Stimulated activated naive B cell treated with anti-CD40 and anti-IgM and Interleukin-4, amounts not matched to agents 10 μg/mL and 1 μg/mL and 100 μg/mL, for 72 hours (primary cell): ENCODE data around the gene UNC119.
"Not testable (repeated sequence)": the region's sequence is repeated elsewhere in the genome, so short reads cannot be mapped to it uniquely, and the experiment has no call there.

ENCODE experiments used
- ATAC-seq, 2 donors: fragments of 150-1000 bp; cut with Tn5 transposase; replicated peaks; 2 replicates each; pipeline ENCODE4 v1.10.0; 2021; ENCODE audit warnings: moderate library complexity in 1 of 2
- DNase-seq: peaks from one replicate; pipeline ENCODE4 v3.0.0; 2021
- H3K27ac Mint-ChIP-seq: one replicate; pipeline ENCODE4 v1.8.0; 2022; ENCODE audit warnings: mild to moderate bottlenecking, mixed read lengths
- H3K27me3 Mint-ChIP-seq, 2 donors: one replicate each; pipeline ENCODE4 v1.8.0; 2022; ENCODE audit warnings: mixed read lengths in 2 of 2
- H3K36me3 Mint-ChIP-seq, 2 donors: one replicate each; pipeline ENCODE4 v1.8.0; 2022; ENCODE audit warnings: mixed read lengths in 2 of 2, mild to moderate bottlenecking in 1 of 2
- H3K4me1 Mint-ChIP-seq, 2 donors: one replicate each; pipeline ENCODE4 v1.8.0; 2022; ENCODE audit warnings: mixed read lengths in 2 of 2, mild to moderate bottlenecking in 1 of 2
- H3K4me3 Mint-ChIP-seq, 2 donors: one replicate each; pipeline ENCODE4 v1.8.0; 2022; ENCODE audit warnings: mild to moderate bottlenecking in 2 of 2, mixed read lengths in 2 of 2, moderate library complexity in 1 of 2
- H3K9me3 Mint-ChIP-seq, 2 donors: one replicate each; pipeline ENCODE4 v1.8.0; 2022; ENCODE audit warnings: mixed read lengths in 2 of 2, mild to moderate bottlenecking in 1 of 2

UNC119 gene

DNA sequence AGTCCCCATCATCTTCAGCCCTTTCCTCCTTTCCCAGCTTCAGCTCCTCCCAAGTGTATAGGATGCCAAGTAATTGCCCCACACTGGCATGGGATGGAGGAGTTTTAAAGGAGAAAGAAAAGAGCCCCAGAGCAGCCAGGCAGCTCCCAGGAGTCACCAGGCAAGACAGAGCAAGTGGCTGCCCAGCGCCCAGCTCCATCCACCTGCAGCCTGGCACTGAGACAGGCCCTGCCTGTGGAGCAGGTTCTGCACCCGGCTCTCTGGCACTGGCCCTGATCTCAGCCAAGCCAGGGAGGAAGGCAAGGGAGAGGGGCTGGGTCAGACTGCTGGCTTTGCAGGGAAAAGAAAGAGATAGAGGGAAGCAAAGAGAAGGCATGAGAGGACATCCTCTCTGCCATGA, 24.6 kb downstream of the UNC119 start:
- no peaks in the 10 kb centered on the region for H3K9me3 Mint-ChIP-seq
- no peak overlapping the region for H3K4me3 Mint-ChIP-seq
- ATAC-seq (no peak), DNase-seq (no peak)
- no peak overlapping the region for H3K27ac Mint-ChIP-seq
- H3K36me3 Mint-ChIP-seq = no peaks in the 10 kb centered on the region
- H3K27me3 Mint-ChIP-seq = peaks cover 4 to 11% of the 10 kb centered on the region in 2 donors
- H3K4me1 Mint-ChIP-seq = no peaks in the 10 kb centered on the region

DNA sequence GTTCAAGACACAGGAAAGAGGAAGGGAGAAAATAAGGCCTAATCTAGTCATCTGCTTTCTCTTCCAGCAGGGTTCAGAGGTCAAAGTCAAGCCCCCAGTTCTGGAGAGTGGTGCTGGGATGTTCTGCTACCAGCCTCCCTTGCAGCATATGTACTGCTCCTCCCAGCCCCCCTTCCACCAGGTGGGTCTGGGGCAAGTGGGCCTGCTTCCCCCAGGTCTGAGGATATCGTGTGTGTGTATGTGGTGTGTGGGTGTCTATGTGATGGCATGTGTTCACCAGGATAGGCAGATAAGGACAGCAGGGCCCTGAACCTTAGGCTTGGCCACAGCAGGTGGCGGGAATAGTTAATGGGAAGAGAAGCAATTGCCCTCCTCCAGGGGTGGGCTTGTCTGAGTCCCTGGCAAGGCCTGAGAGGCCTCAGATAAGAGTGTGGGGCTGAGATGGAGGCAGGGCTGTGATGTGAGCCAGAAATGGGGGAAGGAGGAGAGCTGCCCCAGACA, 25.2 kb downstream of the UNC119 start:
- DNase-seq (no peak), ATAC-seq (no peak)
- Mint-ChIP-seq H3K27ac (no peak overlapping the region), H3K4me3 (no peak overlapping the region), H3K4me1 (no peaks in the 10 kb centered on the region), H3K36me3 (no peaks in the 10 kb centered on the region), H3K9me3 (no peaks in the 10 kb centered on the region), H3K27me3 (peaks cover 4 to 11% of the 10 kb centered on the region in 2 donors)

DNA sequence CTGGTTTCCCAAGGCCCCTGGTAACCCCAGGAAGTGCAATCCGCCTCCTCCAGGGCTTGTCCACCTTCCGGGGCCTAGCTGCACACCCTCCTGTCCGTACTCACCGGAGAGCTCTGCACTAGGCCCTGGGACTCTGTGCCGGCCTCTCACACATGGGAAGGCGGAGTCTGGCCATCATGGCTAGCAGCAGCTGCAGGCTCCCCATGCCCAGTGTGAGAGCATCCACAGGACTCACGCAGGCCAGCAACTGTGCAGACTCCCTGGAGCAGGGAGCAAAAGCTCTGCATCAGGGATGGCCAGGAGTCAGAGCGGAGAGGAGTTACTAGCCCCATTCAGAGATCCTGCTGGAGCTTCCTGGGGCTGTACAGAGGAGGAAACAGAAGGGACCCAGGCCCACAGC, 26.0 kb downstream of the UNC119 start:
- no peak overlapping the region for H3K4me3 Mint-ChIP-seq
- ATAC-seq = no peak
- H3K27me3 Mint-ChIP-seq = peaks cover 4 to 8% of the 10 kb centered on the region in 2 donors
- H3K27ac Mint-ChIP-seq = no peak overlapping the region
- H3K36me3 Mint-ChIP-seq = no peaks in the 10 kb centered on the region
- H3K9me3 Mint-ChIP-seq = no peaks in the 10 kb centered on the region
- no peak for DNase-seq
- no peaks in the 10 kb centered on the region for H3K4me1 Mint-ChIP-seq

DNA sequence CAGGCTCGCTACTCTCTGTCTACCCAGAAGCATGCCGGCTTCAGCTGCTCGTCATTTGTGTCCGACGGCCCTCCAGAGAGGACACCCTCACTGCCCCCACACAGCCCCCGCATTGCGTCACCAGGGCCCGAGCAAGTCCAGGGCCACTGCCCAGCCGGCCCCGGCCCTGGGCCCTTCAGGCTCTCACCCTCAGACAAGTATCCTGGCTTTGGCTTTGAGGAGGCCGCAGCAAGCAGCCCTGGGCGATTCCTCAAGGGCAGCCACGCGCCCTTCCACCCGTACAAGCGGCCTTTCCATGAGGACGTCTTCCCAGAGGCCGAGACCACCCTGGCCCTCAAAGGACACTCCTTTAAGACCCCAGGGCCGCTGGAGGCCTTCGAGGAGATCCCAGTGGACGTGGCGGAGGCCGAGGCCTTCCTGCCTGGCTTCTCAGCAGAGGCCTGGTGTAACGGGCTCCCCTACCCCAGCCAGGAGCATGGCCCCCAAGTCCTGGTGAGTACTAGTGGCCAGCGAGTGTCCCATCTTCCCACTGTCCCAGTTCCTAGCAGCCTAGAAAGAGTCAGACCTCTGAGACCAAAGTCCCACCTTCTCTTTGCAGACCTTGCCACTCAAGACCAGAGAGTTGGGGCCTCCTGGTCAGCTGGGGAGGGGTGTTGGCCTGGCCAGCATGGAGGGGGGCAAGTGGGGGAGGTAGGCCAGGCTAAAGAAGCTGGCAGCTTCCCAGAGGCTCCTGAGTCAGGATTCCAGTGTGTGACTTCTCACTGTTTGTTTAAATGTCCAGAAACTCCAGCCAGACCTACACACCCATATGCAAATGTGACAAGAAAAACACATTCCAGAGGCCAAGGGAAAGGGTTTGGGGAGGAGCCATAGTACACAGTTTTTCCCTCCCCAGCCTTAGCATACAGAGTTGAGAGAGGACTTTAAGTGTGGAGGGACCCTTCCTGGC, 27.7 kb downstream of the UNC119 start:
- H3K27me3 Mint-ChIP-seq = no peaks in the 10 kb centered on the region
- no peaks in the 10 kb centered on the region for H3K9me3 Mint-ChIP-seq
- H3K4me1 Mint-ChIP-seq = no peaks in the 10 kb centered on the region
- DNase-seq (no peak), ATAC-seq (no peak)
- H3K27ac Mint-ChIP-seq = no peak overlapping the region
- H3K36me3 Mint-ChIP-seq = no peaks in the 10 kb centered on the region
- no peak overlapping the region for H3K4me3 Mint-ChIP-seq

DNA sequence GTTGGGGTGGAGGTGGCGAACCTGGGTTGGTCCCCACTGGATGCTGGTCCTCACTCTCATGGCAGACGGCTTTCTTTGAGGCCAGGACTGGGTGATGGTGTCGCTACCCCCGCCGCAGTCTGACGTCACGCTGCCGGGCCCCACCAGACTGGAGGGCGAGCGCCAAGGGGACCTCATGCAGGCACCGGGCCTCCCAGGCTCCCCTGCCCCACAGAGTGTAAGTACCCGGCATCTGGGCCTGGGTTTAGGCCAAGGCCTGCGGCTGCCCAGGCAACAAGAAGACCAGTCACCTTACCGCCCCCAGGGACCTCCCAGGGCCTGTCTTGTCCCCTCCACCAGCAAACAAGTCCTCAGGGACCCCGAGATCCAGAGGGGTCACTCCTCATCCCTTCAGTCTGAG, 28.5 kb downstream of the UNC119 start:
- peaks cover 0 to 5% of the 10 kb centered on the region in 2 donors for H3K27me3 Mint-ChIP-seq
- no peak for ATAC-seq
- DNase-seq = no peak
- H3K36me3 Mint-ChIP-seq = no peaks in the 10 kb centered on the region
- H3K9me3 Mint-ChIP-seq = no peaks in the 10 kb centered on the region
- H3K4me1 Mint-ChIP-seq = peaks cover 0 to 6% of the 10 kb centered on the region in 2 donors
- H3K27ac Mint-ChIP-seq = no peak overlapping the region
- no peak overlapping the region for H3K4me3 Mint-ChIP-seq

DNA sequence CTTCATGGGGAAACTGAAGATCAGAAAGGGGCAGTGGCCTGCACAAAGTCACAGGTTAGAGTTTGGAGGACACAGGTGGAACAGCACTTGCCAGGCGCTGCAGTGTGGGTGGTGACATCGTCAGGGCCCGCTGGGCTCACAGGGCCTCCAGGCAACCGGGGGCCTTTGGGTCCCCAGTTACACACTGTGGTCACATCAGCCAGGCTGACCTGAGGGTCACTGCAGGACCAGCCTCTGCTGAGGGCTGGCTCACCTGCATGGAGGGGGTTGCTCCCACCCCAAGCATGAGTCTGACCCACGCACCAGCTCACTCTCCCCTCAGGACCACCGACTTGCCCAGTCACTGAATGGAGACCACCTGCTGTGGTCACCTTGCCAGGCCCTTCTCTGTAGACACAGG, 29.2 kb downstream of the UNC119 start:
- ATAC-seq (no peak), DNase-seq (no peak)
- H3K27me3 Mint-ChIP-seq = peaks cover 0 to 7% of the 10 kb centered on the region in 2 donors
- H3K9me3 Mint-ChIP-seq = no peaks in the 10 kb centered on the region
- peaks cover 4 to 12% of the 10 kb centered on the region in 2 donors for H3K4me1 Mint-ChIP-seq
- no peak overlapping the region for H3K4me3 Mint-ChIP-seq
- H3K27ac Mint-ChIP-seq = no peak overlapping the region
- no peaks in the 10 kb centered on the region for H3K36me3 Mint-ChIP-seq

DNA sequence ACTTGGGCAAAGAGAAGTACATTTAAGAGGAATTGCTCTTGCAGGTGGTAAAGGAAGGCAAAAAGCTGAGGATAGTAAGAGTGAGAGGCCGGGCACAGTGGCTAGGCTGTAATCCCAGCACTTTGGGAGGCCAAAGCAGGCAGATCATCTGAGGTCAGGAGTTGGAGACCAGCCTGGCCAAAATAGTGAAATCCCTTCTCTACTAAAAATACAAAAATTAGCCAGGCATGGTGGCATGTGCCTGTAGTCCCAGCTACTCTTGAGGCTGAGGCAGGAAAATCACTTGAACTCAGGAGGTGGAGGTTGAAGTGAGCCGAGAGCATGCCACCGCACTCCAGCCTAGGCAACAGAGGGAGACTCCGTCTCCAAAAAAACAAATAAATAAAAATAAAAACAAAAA, 30.1 kb downstream of the UNC119 start:
- H3K27ac Mint-ChIP-seq = not testable (repeated sequence)

DNA sequence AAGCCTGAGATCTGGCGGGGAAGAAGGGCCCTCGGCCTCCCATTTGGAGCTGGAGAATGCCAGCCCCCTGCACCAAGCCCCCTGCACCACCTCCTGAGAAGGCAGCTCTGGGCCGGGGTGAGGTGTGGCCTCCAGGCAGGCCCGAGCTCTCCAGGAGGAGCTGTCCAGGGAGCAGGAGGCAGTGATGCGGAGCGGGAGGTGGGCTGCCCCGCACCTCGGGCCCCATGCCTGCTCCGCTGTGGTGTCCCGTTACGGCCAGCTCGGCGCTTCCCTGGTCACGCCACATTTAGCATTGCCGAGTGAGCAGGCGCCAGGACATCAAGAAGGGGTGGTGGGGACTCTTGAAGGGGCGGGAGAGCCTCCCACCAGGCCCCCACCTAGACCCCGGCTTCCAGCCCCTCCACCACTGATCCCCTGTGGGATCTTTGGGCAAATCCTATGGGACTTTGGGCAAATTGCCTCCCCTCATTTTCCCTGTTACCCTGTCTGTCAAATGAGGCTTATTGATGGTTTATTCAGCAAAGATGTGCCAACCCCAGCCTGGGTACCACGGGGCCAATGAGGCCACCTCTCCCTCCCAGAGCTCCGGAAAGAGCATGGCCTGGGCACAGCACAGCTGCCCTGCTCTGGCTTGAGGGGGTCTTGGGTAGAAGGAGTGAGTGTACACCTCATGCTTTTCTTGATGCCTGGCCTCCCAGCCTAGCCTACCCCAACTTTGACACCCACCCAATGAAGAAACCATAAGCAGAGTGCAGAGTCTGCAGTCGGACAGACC, 30.9 kb downstream of the UNC119 start:
- no peak for ATAC-seq

More for the DNA sequence above, 30.1 kb downstream of the UNC119 start:
- not testable (repeated sequence) for H3K27me3 Mint-ChIP-seq, ATAC-seq, H3K9me3 Mint-ChIP-seq, DNase-seq, H3K36me3 Mint-ChIP-seq, H3K4me3 Mint-ChIP-seq
- H3K4me1 Mint-ChIP-seq = peaks cover 7 to 17% of the 10 kb centered on the region in 2 donors

DNA sequence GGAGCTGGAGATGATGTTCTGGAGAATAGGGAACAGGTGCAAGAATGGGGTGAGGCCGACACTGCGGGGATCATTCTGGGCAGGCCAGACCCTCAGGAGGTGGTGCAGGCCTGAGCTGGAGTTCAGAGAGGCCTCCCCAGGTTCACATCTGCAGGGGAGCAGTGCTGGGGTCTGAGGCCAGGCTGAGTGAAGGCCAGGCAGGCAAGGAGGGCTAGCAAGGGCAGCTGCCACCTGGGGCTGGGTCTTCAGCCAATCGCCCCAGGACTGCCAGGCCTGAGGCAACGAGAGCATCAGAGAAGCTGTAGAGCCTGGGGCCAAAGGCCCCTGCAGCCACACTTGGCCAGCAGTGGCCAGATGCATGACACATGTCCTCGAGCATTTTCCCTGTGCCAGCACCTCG, 31.7 kb downstream of the UNC119 start:
- ATAC-seq (no peak), DNase-seq (no peak)
- Mint-ChIP-seq H3K36me3 (no peaks in the 10 kb centered on the region), H3K4me3 (no peak overlapping the region), H3K4me1 (peaks cover 7 to 17% of the 10 kb centered on the region in 2 donors), H3K9me3 (no peaks in the 10 kb centered on the region), H3K27me3 (peaks cover 0 to 7% of the 10 kb centered on the region in 2 donors), H3K27ac (no peak overlapping the region)

More for the DNA sequence above, 30.9 kb downstream of the UNC119 start:
- H3K27me3 Mint-ChIP-seq = peaks cover 0 to 7% of the 10 kb centered on the region in 2 donors
- DNase-seq = no peak
- no peaks in the 10 kb centered on the region for H3K36me3 Mint-ChIP-seq
- peaks cover 7 to 17% of the 10 kb centered on the region in 2 donors for H3K4me1 Mint-ChIP-seq
- no peak overlapping the region for H3K27ac Mint-ChIP-seq
- no peaks in the 10 kb centered on the region for H3K9me3 Mint-ChIP-seq
- no peak overlapping the region for H3K4me3 Mint-ChIP-seq

DNA sequence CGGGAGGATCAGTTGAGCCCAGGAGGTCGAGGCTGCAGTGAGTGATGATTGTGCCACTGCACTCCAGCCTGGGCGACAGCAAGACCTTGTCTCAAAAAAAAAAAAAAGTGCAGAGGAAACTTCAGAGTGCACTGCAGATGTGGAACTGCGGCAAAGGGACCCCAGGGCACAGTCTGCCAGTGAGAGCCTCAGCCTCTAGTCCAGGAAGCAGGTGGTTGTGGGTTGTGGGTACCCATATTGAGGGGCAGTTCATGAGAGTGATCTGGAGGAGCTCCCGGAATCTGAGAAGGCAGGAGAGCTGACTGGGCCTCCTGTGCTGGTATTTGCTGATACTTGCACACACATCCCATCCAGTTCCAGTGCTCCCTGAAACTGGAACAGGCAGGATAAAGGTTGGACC, 33.2 kb downstream of the UNC119 start:
- ATAC-seq = no peak
- peaks cover 7 to 17% of the 10 kb centered on the region in 2 donors for H3K4me1 Mint-ChIP-seq

DNA sequence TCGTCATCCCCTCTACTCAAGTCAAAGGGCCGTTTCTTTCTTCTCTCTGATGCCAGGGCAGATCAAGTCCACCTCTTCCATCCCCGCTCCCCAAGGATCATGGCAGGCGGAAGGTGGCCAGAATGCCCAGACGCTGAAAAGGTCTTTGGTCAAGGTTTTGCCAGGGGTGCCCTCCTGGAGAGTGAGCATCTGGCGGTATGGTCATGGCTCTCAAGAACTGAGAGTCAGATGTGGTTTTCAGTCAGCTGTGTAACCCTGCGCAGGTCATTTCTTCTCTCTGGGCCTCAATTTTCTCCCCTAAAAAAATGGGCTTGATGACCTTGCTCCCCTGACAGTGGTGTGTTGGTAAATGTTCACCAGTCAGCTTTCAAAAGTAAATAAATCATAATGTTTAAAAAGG, 33.8 kb downstream of the UNC119 start:
- Mint-ChIP-seq H3K9me3 (no peaks in the 10 kb centered on the region), H3K36me3 (no peaks in the 10 kb centered on the region), H3K27ac (no peak overlapping the region), H3K4me3 (no peak overlapping the region), H3K27me3 (peaks cover 0 to 7% of the 10 kb centered on the region in 2 donors), H3K4me1 (peaks cover 7 to 17% of the 10 kb centered on the region in 2 donors)
- DNase-seq (no peak), ATAC-seq (no peak)

More for the DNA sequence above, 33.2 kb downstream of the UNC119 start:
- Mint-ChIP-seq H3K4me3 (no peak overlapping the region), H3K36me3 (no peaks in the 10 kb centered on the region), H3K27ac (no peak overlapping the region), H3K27me3 (peaks cover 0 to 7% of the 10 kb centered on the region in 2 donors), H3K9me3 (no peaks in the 10 kb centered on the region)
- no peak for DNase-seq

DNA sequence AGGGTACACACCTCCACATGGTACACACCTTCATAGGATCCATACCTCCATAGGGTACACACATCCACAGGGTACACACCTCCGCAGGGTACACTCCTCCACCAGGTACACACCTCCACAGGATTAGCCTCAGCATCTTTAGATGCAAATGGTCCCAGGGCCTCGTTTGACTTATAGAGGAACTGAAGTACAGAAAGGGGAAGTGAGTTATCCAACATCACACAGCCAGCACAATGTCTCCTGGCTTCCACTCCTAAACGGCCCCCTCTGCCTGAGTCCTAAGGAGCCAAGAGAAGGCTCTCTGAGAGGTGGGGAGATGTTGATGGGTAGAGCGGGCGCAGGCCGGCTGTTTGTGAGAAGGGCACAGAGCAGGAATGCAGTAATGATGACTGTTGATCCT, 34.3 kb downstream of the UNC119 start:
- peaks cover 0 to 7% of the 10 kb centered on the region in 2 donors for H3K27me3 Mint-ChIP-seq
- no peak overlapping the region for H3K4me3 Mint-ChIP-seq
- no peak for DNase-seq
- no peak overlapping the region for H3K27ac Mint-ChIP-seq
- no peaks in the 10 kb centered on the region for H3K9me3 Mint-ChIP-seq
- no peaks in the 10 kb centered on the region for H3K36me3 Mint-ChIP-seq
- peaks cover 7 to 17% of the 10 kb centered on the region in 2 donors for H3K4me1 Mint-ChIP-seq
- peak; percentile 94 to 98 for ATAC-seq

DNA sequence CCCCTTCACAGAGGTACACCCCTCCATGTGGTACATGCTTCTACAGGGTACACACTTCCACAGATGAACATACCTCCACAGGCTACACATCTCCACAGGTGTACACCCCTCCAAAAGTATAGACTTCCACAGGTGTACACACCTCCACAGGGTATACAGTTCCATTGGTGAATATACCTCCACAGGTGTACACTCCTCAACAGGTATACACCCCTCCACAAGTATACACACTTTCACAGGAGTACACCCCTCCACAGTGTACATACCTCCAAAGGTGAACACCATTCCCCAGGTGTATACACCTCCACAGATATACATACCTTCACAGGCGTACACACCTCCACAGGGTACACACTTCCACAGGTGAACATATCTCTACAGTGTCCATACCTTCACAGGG, 36.9 kb downstream of the UNC119 start:
- H3K36me3 Mint-ChIP-seq = no peaks in the 10 kb centered on the region
- no peak overlapping the region for H3K4me3 Mint-ChIP-seq
- no peaks in the 10 kb centered on the region for H3K9me3 Mint-ChIP-seq
- H3K27me3 Mint-ChIP-seq = peaks cover 2 to 10% of the 10 kb centered on the region in 2 donors
- DNase-seq (no peak), ATAC-seq (no peak)
- peaks cover 7 to 17% of the 10 kb centered on the region in 2 donors for H3K4me1 Mint-ChIP-seq
- no peak overlapping the region for H3K27ac Mint-ChIP-seq

DNA sequence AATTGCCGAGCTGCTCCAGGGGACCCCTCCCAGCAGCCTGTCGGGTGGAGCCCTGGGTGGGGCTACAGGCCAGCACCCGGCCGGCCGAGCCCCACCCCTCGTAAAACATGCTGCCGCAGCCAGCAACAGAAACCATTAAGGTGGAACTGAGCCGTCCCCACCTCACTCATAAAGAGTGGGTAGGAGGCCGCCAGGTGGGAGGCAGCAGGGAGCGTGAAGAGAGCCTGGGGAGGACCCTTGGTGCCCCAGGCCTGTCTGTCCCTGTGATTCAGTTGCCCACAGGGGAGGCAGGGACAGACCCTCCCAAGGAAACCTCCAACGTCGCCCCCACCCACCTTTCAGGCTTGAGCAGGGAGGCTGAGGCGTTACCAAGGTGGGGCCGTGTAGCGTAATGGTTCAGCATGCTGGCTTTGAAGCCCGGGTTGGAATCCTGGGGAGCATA, 37.8 kb downstream of the UNC119 start:
- H3K9me3 Mint-ChIP-seq = no peaks in the 10 kb centered on the region
- H3K4me3 Mint-ChIP-seq = no peak overlapping the region
- peaks cover 8 to 17% of the 10 kb centered on the region in 2 donors for H3K4me1 Mint-ChIP-seq
- H3K27me3 Mint-ChIP-seq = peaks cover 10 to 20% of the 10 kb centered on the region in 2 donors
- DNase-seq = no peak
- H3K27ac Mint-ChIP-seq = no peak overlapping the region
- ATAC-seq = no peak
- no peaks in the 10 kb centered on the region for H3K36me3 Mint-ChIP-seq
